Right atrium auricular region (tissue), 2 donors: ENCODE data around the gene ARHGAP26. TPM values are rescaled to one million over a fixed set of nuclear protein-coding genes. Genes with fewer than 3 reads are reported as not detected.

ENCODE experiments used
- DNase-seq: peaks from one replicate; pipeline ENCODE4 v3.0.0-alpha.2; 2019; ENCODE audit warnings: low spot score
- H3K27ac ChIP-seq, 2 donors: fragments of 200-600 bp; sonication (generic); 1 replicate in 1 of 2; 2 replicates in 1 of 2; pipeline ENCODE4 v1.5.1; 2016 to 2019
- H3K27me3 ChIP-seq, 2 donors: fragments of 200-600 bp; sonication (generic); one replicate each; pipeline versions ENCODE4 v1.5.1 to v1.6.0; 2017 to 2019
- H3K36me3 ChIP-seq: fragments of 200-600 bp; sonication (generic); one replicate; pipeline ENCODE4 v1.5.1; 2016
- H3K4me1 ChIP-seq, 2 donors: fragments of 200-600 bp; sonication (generic); one replicate each; pipeline versions ENCODE4 v1.5.1 to v1.6.0; 2017 to 2019
- H3K4me3 ChIP-seq, 2 donors: fragments of 200-600 bp; sonication (generic); 1 replicate in 1 of 2; 2 replicates in 1 of 2; pipeline ENCODE4 v1.5.1; 2017 to 2019; ENCODE audit warnings: mild to moderate bottlenecking in 1 of 2, moderate library complexity in 1 of 2
- H3K9me3 ChIP-seq, 2 donors: fragments of 200-600 bp; sonication (generic); one replicate each; pipeline ENCODE4 v1.5.1; 2019
- total RNA-seq, 2 donors: library from RNA; depleted of rRNA; stranded (reverse); fragments of >200 nt; gene quantifications; one replicate each; pipeline ENCODE4 v1.1.0, GENCODE V29; 2016
- TF ChIP-seq, protein P1 (sequence below), 2 donors: fragments of 200-600 bp; sonication (generic); IDR thresholded peaks; one replicate each; pipeline ENCODE4 v1.5.1; 2019; ENCODE audit warnings: antibody characterized with exemption in 2 of 2

The ARHGAP26 gene
- total RNA-seq, 2 donors from 2014 or later = 29.8 to 31.6 TPM

DNA sequence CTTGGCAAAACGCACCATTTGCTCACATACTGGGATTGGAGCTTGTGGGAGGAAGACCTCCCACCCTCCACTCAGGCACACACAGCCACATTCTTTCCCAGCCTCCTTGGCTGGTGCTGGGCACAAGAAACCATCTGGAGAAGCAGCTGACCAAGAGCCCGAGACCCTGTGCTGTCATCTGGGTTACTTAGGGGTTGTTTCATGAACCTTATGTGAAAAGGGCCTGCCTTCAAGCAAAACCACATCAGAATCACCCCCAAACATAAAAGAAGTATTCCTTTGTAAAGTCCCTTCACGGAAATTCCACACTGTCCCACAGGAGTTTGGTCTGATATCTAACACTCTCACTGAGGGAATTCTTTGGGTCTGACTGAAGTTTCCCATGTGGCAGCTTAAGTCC is 461.2 kb downstream of the ARHGAP26 start:
- no peaks in the 10 kb centered on the region for H3K9me3 ChIP-seq
- H3K4me3 ChIP-seq = no peak overlapping the region
- no peak overlapping the region for H3K27ac ChIP-seq
- TF ChIP-seq, protein P1, sequence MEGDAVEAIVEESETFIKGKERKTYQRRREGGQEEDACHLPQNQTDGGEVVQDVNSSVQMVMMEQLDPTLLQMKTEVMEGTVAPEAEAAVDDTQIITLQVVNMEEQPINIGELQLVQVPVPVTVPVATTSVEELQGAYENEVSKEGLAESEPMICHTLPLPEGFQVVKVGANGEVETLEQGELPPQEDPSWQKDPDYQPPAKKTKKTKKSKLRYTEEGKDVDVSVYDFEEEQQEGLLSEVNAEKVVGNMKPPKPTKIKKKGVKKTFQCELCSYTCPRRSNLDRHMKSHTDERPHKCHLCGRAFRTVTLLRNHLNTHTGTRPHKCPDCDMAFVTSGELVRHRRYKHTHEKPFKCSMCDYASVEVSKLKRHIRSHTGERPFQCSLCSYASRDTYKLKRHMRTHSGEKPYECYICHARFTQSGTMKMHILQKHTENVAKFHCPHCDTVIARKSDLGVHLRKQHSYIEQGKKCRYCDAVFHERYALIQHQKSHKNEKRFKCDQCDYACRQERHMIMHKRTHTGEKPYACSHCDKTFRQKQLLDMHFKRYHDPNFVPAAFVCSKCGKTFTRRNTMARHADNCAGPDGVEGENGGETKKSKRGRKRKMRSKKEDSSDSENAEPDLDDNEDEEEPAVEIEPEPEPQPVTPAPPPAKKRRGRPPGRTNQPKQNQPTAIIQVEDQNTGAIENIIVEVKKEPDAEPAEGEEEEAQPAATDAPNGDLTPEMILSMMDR (IDR thresholded peaks at IDR 0.05) = no peak
- no peaks in the 10 kb centered on the region for H3K36me3 ChIP-seq
- H3K4me1 ChIP-seq = peaks cover 0 to 20% of the 10 kb centered on the region in 2 donors
- DNase-seq = no peak
- H3K27me3 ChIP-seq = no peaks in the 10 kb centered on the region

DNA sequence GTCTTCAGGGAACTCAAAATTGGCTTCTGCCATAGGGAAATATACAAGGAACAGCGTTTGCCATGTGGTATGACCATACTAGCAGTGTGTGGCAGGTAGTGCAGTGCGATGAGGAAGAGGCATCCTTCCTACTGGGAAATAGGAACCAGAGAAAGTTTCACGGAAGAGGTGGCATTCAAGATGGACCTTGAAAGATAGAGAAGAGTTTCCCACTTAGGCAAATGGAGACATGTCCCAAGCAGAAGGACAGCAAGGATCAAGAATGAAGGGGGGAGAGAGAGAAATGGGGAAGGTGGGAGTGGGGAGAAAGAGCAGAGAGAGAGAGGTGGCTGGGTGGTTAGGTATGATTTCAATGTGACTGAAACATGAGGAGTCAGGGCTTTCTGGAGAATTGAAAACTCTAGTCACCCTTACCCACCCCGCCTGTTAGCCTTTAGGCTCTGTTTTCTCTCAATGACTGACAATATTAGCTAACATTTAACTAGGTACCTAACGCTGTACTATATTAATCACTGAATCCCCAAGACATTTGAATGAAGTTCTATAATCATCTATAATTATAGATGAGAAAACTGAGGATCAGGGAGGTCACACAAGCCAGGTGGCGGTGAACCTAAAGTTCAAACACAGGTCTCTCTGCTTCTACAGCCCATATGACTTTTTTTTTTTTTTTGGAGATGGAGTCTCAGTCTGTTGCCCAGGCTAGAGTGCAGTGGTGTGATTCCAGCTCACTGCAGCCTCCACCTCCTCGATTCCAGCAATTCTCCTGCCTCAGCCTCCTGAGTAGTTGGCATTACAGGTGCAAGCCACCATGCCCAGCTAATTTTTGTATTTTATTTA is 462.0 kb downstream of the ARHGAP26 start:
- TF ChIP-seq, protein P1 (IDR thresholded peaks at IDR 0.05) = no peak
- Histone ChIP-seq H3K4me1 (peaks cover 0 to 16% of the 10 kb centered on the region in 2 donors), H3K36me3 (no peaks in the 10 kb centered on the region), H3K27me3 (no peaks in the 10 kb centered on the region), H3K9me3 (no peaks in the 10 kb centered on the region), H3K4me3 (no peak overlapping the region), H3K27ac (no peak overlapping the region)
- no peak for DNase-seq

DNA sequence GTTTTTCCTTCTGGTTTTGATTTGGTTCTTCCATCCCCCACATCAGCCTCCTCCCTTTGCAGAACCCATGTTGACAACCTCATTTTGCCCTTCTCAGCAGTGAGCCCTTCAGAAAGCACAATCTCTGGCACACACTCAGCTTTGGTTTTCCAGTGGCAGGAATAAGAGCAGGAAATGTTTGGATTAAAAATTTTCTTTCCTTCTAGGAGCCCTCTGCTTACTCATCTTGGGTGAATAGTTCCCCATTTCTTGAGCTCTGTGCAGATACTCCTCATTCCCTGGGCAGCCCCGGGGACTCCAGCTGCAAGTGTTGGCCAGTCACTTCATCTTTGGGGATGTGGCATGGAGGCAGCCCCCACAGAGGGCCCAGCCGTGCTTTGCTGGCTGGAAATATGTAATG is 462.9 kb downstream of the ARHGAP26 start:
- DNase-seq = no peak
- TF ChIP-seq, protein P1 (IDR thresholded peaks at IDR 0.05) = no peak
- H3K4me1 ChIP-seq = peaks cover 0 to 16% of the 10 kb centered on the region in 2 donors
- no peak overlapping the region for H3K4me3 ChIP-seq
- H3K27ac ChIP-seq = no peak overlapping the region
- no peaks in the 10 kb centered on the region for H3K36me3 ChIP-seq
- no peaks in the 10 kb centered on the region for H3K27me3 ChIP-seq
- H3K9me3 ChIP-seq = no peaks in the 10 kb centered on the region

DNA sequence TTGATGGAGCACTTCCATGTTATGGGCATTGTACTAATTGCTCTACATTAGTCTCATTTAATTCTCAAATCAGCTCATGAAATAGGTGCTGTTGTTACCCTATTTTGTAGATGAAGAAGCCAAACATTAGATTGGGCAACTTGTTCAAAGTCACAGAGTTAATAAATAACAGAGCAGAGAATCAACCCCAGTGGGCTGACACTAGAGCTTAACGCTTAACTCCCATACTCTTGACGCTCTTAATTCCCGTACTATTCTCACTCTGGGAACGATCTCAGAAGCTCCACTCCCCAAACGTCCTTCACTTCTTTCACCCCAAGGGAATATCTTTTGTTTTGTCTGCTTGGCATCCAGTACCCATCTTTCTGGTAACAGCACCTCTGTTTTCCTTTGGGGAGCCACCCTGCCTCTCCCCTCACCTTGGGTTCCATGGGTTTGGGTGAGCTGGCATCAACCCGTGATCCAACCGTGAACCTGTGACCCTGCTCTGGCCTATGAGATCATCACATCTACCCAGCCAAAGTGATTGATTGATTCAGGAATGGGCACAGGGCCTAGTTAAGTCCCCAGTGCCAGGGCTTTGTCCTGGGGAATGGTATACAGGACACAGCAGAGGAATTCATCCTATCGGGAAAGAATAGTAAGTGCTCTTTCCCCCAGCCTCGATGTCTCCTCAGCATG is 464.1 kb downstream of the ARHGAP26 start:
- Histone ChIP-seq H3K4me1 (peaks cover 0 to 15% of the 10 kb centered on the region in 2 donors), H3K27ac (no peak overlapping the region), H3K9me3 (no peaks in the 10 kb centered on the region), H3K27me3 (no peaks in the 10 kb centered on the region), H3K36me3 (no peaks in the 10 kb centered on the region), H3K4me3 (no peak overlapping the region)
- no peak for DNase-seq
- TF ChIP-seq, protein P1 (IDR thresholded peaks at IDR 0.05) = no peak

DNA sequence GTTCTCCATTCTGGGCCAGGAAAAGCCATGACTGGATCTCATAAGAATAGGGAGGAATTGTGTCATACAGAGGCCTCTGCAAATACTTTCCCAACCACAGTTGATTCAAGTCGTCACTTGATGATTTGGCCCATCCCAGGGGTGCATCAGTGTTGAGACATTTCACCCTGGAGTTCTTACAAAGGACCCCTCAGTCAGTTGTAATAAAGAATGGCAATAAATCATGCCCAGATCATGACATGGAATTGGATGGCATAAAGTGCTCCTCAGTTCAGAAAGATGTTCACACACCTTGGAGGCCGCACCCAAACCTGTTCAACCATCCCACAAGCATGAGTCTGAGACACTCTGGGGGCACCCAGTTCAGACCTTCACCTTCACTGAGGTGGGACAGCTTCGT is 465.2 kb downstream of the ARHGAP26 start:
- H3K27ac ChIP-seq = no peak overlapping the region
- DNase-seq = no peak
- TF ChIP-seq, protein P1 (IDR thresholded peaks at IDR 0.05) = no peak

More for the DNA sequence above, 465.2 kb downstream of the ARHGAP26 start:
- Histone ChIP-seq H3K4me3 (no peak overlapping the region), H3K9me3 (no peaks in the 10 kb centered on the region), H3K4me1 (peaks cover 0 to 7% of the 10 kb centered on the region in 2 donors), H3K27me3 (no peaks in the 10 kb centered on the region), H3K36me3 (no peaks in the 10 kb centered on the region)
